Measurements from ENCODE around the gene FER.

Gene FER

GRCh38 chr5:109218818-109219217 is 471.1 kb downstream of the FER start:
- no peaks in the 10 kb centered on the region for H3K36me3 Mint-ChIP-seq (ENCODE audit: low read depth)
- H3K27ac Mint-ChIP-seq = peak overlapping the region in 2 of 3 experiments; percentile 22 to 37
- peaks cover 6% of the 10 kb centered on the region for H3K27me3 Mint-ChIP-seq (ENCODE audit: low read depth)
- H3K9me3 Mint-ChIP-seq = peaks cover 35% of the 10 kb centered on the region
- no peak for TF ChIP-seq CTCF (IDR thresholded peaks at IDR 0.05; ENCODE audit: unreplicated experiment in 3 of 3)
- H3K4me3 Mint-ChIP-seq = no peak overlapping the region
- peaks cover 16% of the 10 kb centered on the region for H3K4me1 Mint-ChIP-seq

- Mint-ChIP-seq H3K36me3 (ENCODE audit: low read depth) (no peaks in the 10 kb centered on the region), H3K4me3 (no peak overlapping the region), H3K27ac (peak overlapping the region; percentile 68 to 76 (median 75)), H3K9me3 (peaks cover 8% of the 10 kb centered on the region), H3K27me3 (ENCODE audit: low read depth) (peaks cover 6% of the 10 kb centered on the region), H3K4me1 (peaks cover 35% of the 10 kb centered on the region)
- peak in 2 of 3 experiments; percentile 11 to 18 for TF ChIP-seq CTCF (IDR thresholded peaks at IDR 0.05; ENCODE audit: unreplicated experiment in 3 of 3)
Observed at GRCh38 chr5:109223531-109223930, 475.8 kb downstream of the FER start.

- H3K27ac Mint-ChIP-seq = peak overlapping the region; percentile 4 to 75 (median 68)
- H3K36me3 Mint-ChIP-seq (ENCODE audit: low read depth) = no peaks in the 10 kb centered on the region
- no peak for TF ChIP-seq CTCF (IDR thresholded peaks at IDR 0.05; ENCODE audit: unreplicated experiment in 3 of 3)
- peaks cover 3% of the 10 kb centered on the region for H3K9me3 Mint-ChIP-seq
- no peak overlapping the region for H3K4me3 Mint-ChIP-seq
- peaks cover 6% of the 10 kb centered on the region for H3K27me3 Mint-ChIP-seq (ENCODE audit: low read depth)
- H3K4me1 Mint-ChIP-seq = peaks cover 28% of the 10 kb centered on the region
Observed at GRCh38 chr5:109224276-109224882, 476.7 kb downstream of the FER start.

GRCh38 chr5:109225716-109226625 is 478.3 kb downstream of the FER start:
- TF ChIP-seq CTCF (IDR thresholded peaks at IDR 0.05; ENCODE audit: unreplicated experiment in 3 of 3) = no peak
- Mint-ChIP-seq H3K27ac (peak overlapping the region; percentile 69 to 84 (median 75)), H3K4me1 (peaks cover 28% of the 10 kb centered on the region), H3K36me3 (ENCODE audit: low read depth) (no peaks in the 10 kb centered on the region), H3K4me3 (no peak overlapping the region), H3K27me3 (ENCODE audit: low read depth) (peaks cover 6% of the 10 kb centered on the region), H3K9me3 (peaks cover 2% of the 10 kb centered on the region)

GRCh38 chr5:109230369-109230768 is 482.7 kb downstream of the FER start:
- no peak for TF ChIP-seq CTCF (IDR thresholded peaks at IDR 0.05; ENCODE audit: unreplicated experiment in 3 of 3)
- H3K4me1 Mint-ChIP-seq = peaks cover 9% of the 10 kb centered on the region
- H3K36me3 Mint-ChIP-seq (ENCODE audit: low read depth) = no peaks in the 10 kb centered on the region
- no peaks in the 10 kb centered on the region for H3K27me3 Mint-ChIP-seq (ENCODE audit: low read depth)
- no peak overlapping the region for H3K27ac Mint-ChIP-seq
- peaks cover 5% of the 10 kb centered on the region for H3K9me3 Mint-ChIP-seq
- no peak overlapping the region for H3K4me3 Mint-ChIP-seq
